HCT116 (cell line): Measurements from ENCODE around the gene CASZ1.

Experiments used
- ELF1 ChIP-seq: IDR thresholded peaks from 2 replicates; pipeline ENCODE4 v1.6.1; 2012; ENCODE audit warnings: low read depth, borderline replicate concordance
- EZH2 ChIP-seq: fragments of 200-600 bp; sonication (generic); IDR thresholded peaks from 2 replicates; pipeline ENCODE4 v1.6.1; 2017; ENCODE audit warnings: antibody characterized with exemption, mixed run types
- EZH2phosphoT487 ChIP-seq: fragments of 200-600 bp; IDR thresholded peaks from 2 replicates; pipeline ENCODE4 v1.6.1; 2018; ENCODE audit warnings: antibody characterized with exemption, borderline replicate concordance
- JUND ChIP-seq: IDR thresholded peaks from 2 replicates; pipeline ENCODE4 v1.6.1; 2012
- POLR2A ChIP-seq: IDR thresholded peaks from 2 replicates; pipeline ENCODE4 v1.7.0; 2011; ENCODE audit warnings: borderline replicate concordance; ENCODE audit not compliant: insufficient read depth, insufficient read length; ENCODE audit errors: extremely low read depth
- POLR2AphosphoS5 ChIP-seq: IDR thresholded peaks from 2 replicates; pipeline ENCODE4 v1.6.1; 2011; ENCODE audit warnings: mild to moderate bottlenecking, low read depth, low read length, moderate library complexity
- REST ChIP-seq: IDR thresholded peaks from 2 replicates; pipeline ENCODE4 v1.6.1; 2012; ENCODE audit warnings: low read depth
- TCF7L2 ChIP-seq: IDR thresholded peaks from 2 replicates; pipeline ENCODE4 v1.7.0; 2011; ENCODE audit warnings: borderline replicate concordance, inconsistent platforms; ENCODE audit not compliant: insufficient read depth, insufficient read length; ENCODE audit errors: extremely low read depth
- YY1 ChIP-seq: IDR thresholded peaks from 2 replicates; pipeline ENCODE4 v1.6.1; 2011; ENCODE audit warnings: low read length, low read depth, moderate library complexity, mild to moderate bottlenecking; ENCODE audit not compliant: insufficient replicate concordance; ENCODE audit errors: extremely low read depth
- ZBTB33 ChIP-seq: IDR thresholded peaks from 2 replicates; pipeline ENCODE4 v1.6.1; 2011; ENCODE audit warnings: mild to moderate bottlenecking, low read length, moderate library complexity; ENCODE audit not compliant: insufficient replicate concordance; ENCODE audit errors: extremely low read depth
- ZNF274 ChIP-seq: fragments of 200-500 bp; sonication (Bioruptor generic); IDR thresholded peaks from 2 replicates; pipeline ENCODE4 v1.6.1; 2014; ENCODE audit warnings: mild to moderate bottlenecking, low read depth, low read length, inconsistent platforms
- TF ChIP-seq, protein P1 (sequence below), 3 experiments: fragments of 200-600 bp in 1 of 3; sonication (generic) in 1 of 3; IDR thresholded peaks in 2 of 3; conservative IDR thresholded peaks in 1 of 3; 2 replicates each; pipeline ENCODE4 v1.5.1; 2012 to 2017; ENCODE audit warnings: low read depth in 2 of 3, low read length in 2 of 3, antibody characterized with exemption in 1 of 3, borderline replicate concordance in 1 of 3, control low read depth in 1 of 3, mild to moderate bottlenecking in 1 of 3, mixed read lengths in 1 of 3, mixed run types in 1 of 3, moderate library complexity in 1 of 3; ENCODE audit not compliant: insufficient read depth in 1 of 3

DNA sequence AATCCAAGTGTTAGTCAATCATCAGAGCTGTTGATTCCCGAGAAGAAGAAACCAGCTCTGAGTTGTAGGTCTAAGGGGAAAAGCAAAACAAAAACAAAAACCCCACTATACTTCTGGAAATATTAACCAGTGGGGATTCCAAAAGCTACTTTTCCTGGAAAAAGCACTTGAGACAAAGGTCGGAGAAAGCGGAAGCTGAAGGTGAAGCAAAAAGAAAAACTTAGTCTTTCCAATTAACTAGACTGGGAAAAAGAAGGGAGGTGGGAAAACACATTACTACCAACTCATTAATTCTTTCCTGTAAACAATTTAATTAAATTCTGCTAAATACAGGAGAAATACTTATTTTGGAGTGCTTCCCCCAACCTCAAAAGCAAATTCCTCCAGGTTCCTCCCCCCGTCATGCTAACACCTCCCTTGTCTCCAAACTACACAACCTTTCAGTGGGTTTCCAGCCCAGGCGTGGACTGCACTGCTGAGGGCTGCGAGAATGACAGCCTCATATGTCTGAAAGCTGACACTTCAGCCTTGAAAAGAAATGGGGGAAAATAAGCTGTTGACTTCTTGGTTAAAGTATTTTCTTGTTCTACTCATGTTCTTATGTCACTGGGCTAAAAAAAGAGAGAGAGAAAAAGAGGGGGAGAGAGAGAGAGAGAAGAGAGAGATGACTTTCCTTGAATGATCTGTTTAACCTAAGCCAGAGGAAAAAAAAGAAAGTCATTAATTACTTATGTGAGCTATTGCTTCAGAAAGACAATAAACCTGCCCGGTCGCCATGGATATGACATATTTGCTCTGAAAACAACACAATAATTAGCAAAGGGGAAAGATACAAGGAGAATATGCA lies 5.1 kb downstream of the CASZ1 start:
- TF ChIP-seq REST (no peak), YY1 (no peak), ZNF274 (no peak), POLR2A (no peak), JUND (no peak), TCF7L2 (no peak), ZBTB33 (no peak), EZH2phosphoT487 (no peak), POLR2AphosphoS5 (no peak), EZH2 (no peak), ELF1 (no peak)
- TF ChIP-seq, protein P1, sequence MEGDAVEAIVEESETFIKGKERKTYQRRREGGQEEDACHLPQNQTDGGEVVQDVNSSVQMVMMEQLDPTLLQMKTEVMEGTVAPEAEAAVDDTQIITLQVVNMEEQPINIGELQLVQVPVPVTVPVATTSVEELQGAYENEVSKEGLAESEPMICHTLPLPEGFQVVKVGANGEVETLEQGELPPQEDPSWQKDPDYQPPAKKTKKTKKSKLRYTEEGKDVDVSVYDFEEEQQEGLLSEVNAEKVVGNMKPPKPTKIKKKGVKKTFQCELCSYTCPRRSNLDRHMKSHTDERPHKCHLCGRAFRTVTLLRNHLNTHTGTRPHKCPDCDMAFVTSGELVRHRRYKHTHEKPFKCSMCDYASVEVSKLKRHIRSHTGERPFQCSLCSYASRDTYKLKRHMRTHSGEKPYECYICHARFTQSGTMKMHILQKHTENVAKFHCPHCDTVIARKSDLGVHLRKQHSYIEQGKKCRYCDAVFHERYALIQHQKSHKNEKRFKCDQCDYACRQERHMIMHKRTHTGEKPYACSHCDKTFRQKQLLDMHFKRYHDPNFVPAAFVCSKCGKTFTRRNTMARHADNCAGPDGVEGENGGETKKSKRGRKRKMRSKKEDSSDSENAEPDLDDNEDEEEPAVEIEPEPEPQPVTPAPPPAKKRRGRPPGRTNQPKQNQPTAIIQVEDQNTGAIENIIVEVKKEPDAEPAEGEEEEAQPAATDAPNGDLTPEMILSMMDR (IDR thresholded peaks at IDR 0.05 in 2 of 3, conservative IDR thresholded peaks at IDR 0.05 in 1 of 3; ENCODE audit: borderline replicate concordance in 1 of 3, insufficient read depth in 1 of 3, low read depth in 2 of 3, low read length in 2 of 3) = no peak
